Loucy (cell line): Measurements from ENCODE around the gene THSD7A.

Source experiments
- H2AFZ ChIP-seq: fragments of 200-600 bp; sonication (generic); 2 replicates; pipeline ENCODE4 v1.6.0; 2016; ENCODE audit warnings: antibody characterized with exemption, mild to moderate bottlenecking, low read length, moderate library complexity
- H3F3A ChIP-seq: fragments of 200-600 bp; 2 replicates; pipeline ENCODE4 v1.6.0; 2016; ENCODE audit warnings: antibody characterized with exemption, low read depth, mild to moderate bottlenecking
- H3K27me3 ChIP-seq: fragments of 200-600 bp; sonication (generic); 2 replicates; pipeline ENCODE4 v1.6.1; 2014; ENCODE audit warnings: low read length, mild to moderate bottlenecking; ENCODE audit not compliant: insufficient read depth, poor library complexity, severe bottlenecking
- H3K36me3 ChIP-seq: fragments of 200-600 bp; sonication (generic); 2 replicates; pipeline ENCODE4 v1.6.1; 2016; ENCODE audit warnings: low read length; ENCODE audit not compliant: insufficient read depth
- H3K4me1 ChIP-seq: fragments of 200-600 bp; sonication (generic); 2 replicates; pipeline ENCODE4 v1.5.1; 2014; ENCODE audit warnings: low read length, mild to moderate bottlenecking; ENCODE audit not compliant: insufficient read depth, poor library complexity, severe bottlenecking
- H3K4me2 ChIP-seq: fragments of 200-600 bp; sonication (generic); 2 replicates; pipeline ENCODE4 v1.6.0; 2014; ENCODE audit warnings: antibody characterized with exemption, low read length, low read depth, mild to moderate bottlenecking; ENCODE audit not compliant: poor library complexity, severe bottlenecking
- H3K4me3 ChIP-seq: fragments of 200-600 bp; sonication (generic); 2 replicates; pipeline ENCODE4 v1.5.1; 2014; ENCODE audit warnings: low read length, mild to moderate bottlenecking, mixed read lengths; ENCODE audit not compliant: poor library complexity, severe bottlenecking
- H3K79me2 ChIP-seq: fragments of 200-600 bp; sonication (generic); 2 replicates; pipeline ENCODE4 v1.6.1; 2014; ENCODE audit warnings: low read length; ENCODE audit not compliant: insufficient read depth
- H3K9ac ChIP-seq: fragments of 200-600 bp; sonication (generic); 2 replicates; pipeline ENCODE4 v1.6.0; 2014; ENCODE audit warnings: mild to moderate bottlenecking, low read depth, low read length, moderate library complexity; ENCODE audit not compliant: poor library complexity, severe bottlenecking
- H3K9me2 ChIP-seq: fragments of 200-600 bp; sonication (generic); replicated peaks from 2 replicates; pipeline ENCODE4 v1.6.1; 2016; ENCODE audit warnings: low read depth, low read length, mixed read lengths
- H3K9me3 ChIP-seq: fragments of 200-600 bp; sonication (generic); 2 replicates; pipeline ENCODE4 v1.6.1; 2014; ENCODE audit warnings: mild to moderate bottlenecking, antibody characterized with exemption, low read length, low read depth; ENCODE audit not compliant: insufficient read depth
- H4K20me1 ChIP-seq: fragments of 200-600 bp; sonication (generic); 2 replicates; pipeline ENCODE4 v1.6.0; 2014; ENCODE audit warnings: antibody characterized with exemption, low read length, mild to moderate bottlenecking; ENCODE audit not compliant: insufficient read depth, poor library complexity, severe bottlenecking
- CTCF ChIP-seq: fragments of 200-600 bp; sonication (generic); conservative IDR thresholded peaks from 2 replicates; pipeline ENCODE4 v1.5.1; 2014; ENCODE audit warnings: mild to moderate bottlenecking, antibody characterized with exemption, low read length
- EZH2phosphoT487 ChIP-seq: fragments of 200-600 bp; IDR thresholded peaks from 2 replicates; pipeline ENCODE4 v1.6.1; 2018; ENCODE audit warnings: antibody characterized with exemption, mild to moderate bottlenecking, moderate library complexity, borderline replicate concordance

THSD7A gene

GRCh38 chr7:11648101-11648500, 183.9 kb downstream of the THSD7A start:
- Histone ChIP-seq H2AFZ (no peak overlapping the region), H3K79me2 (no peaks in the 10 kb centered on the region), H3K27me3 (no peaks in the 10 kb centered on the region), H3K9ac (no peak overlapping the region), H3F3A (no peaks in the 10 kb centered on the region), H3K9me2 (no peaks in the 10 kb centered on the region), H3K9me3 (no peaks in the 10 kb centered on the region), H3K36me3 (no peaks in the 10 kb centered on the region), H3K4me3 (no peak overlapping the region), H3K4me2 (no peak overlapping the region), H4K20me1 (no peaks in the 10 kb centered on the region), H3K4me1 (no peaks in the 10 kb centered on the region)
- TF ChIP-seq CTCF = no peak
- TF ChIP-seq EZH2phosphoT487 = no peak

- Histone ChIP-seq H3K9ac (no peak overlapping the region), H3F3A (no peaks in the 10 kb centered on the region), H2AFZ (no peak overlapping the region), H3K4me3 (no peak overlapping the region), H4K20me1 (no peaks in the 10 kb centered on the region), H3K4me1 (no peaks in the 10 kb centered on the region), H3K4me2 (no peak overlapping the region), H3K9me3 (no peaks in the 10 kb centered on the region), H3K79me2 (no peaks in the 10 kb centered on the region), H3K9me2 (no peaks in the 10 kb centered on the region), H3K27me3 (no peaks in the 10 kb centered on the region), H3K36me3 (no peaks in the 10 kb centered on the region)
- TF ChIP-seq EZH2phosphoT487 = no peak
- TF ChIP-seq CTCF = no peak
Measured at GRCh38 chr7:11642841-11643240, 189.2 kb downstream of the THSD7A start.

- no peaks in the 10 kb centered on the region for H3K36me3 ChIP-seq
- no peaks in the 10 kb centered on the region for H3K4me1 ChIP-seq
- no peak overlapping the region for H3K4me3 ChIP-seq
- H3K27me3 ChIP-seq = no peaks in the 10 kb centered on the region
- H3K9me2 ChIP-seq = no peaks in the 10 kb centered on the region
- H3K9ac ChIP-seq = no peak overlapping the region
- no peak overlapping the region for H2AFZ ChIP-seq
- H4K20me1 ChIP-seq = no peaks in the 10 kb centered on the region
- H3F3A ChIP-seq = no peaks in the 10 kb centered on the region
- TF ChIP-seq CTCF (no peak), EZH2phosphoT487 (no peak)
- no peaks in the 10 kb centered on the region for H3K79me2 ChIP-seq
- no peak overlapping the region for H3K4me2 ChIP-seq
- H3K9me3 ChIP-seq = no peaks in the 10 kb centered on the region
Measured at GRCh38 chr7:11642276-11642675, 189.7 kb downstream of the THSD7A start.
